OCI-LY7 (cell line): Measurements from ENCODE around the gene PLEKHM3. TPM values are rescaled to one million over a fixed set of nuclear protein-coding genes. Genes with fewer than 3 reads are reported as not detected.

Source experiments
- BruUV-seq: library from RNA; stranded (reverse); fragments of 400-500 nt; replicated peaks from 2 replicates; lab custom pipeline; 2021; lab: Mats Ljungman, UMichigan
- CTCF ChIA-PET: fragments of 300-600 bp; sonication (Branson Sonifier 250); formaldehyde crosslinking; loops from one replicate; lab custom pipeline; 2022; ENCODE audit warnings: antibody characterized with exemption; ENCODE audit not compliant: unreplicated experiment; lab: Charles Lee
- POLR2A ChIA-PET: fragments of 300-600 bp; sonication (Branson Sonifier 250); formaldehyde crosslinking; loops from one replicate; lab custom pipeline; 2022; ENCODE audit warnings: antibody characterized with exemption; lab: Charles Lee
- DNase-seq: peaks from one replicate; pipeline ENCODE4 v3.0.0-alpha.2; 2015; ENCODE audit warnings: low spot score
- H2AFZ ChIP-seq: fragments of 200-600 bp; sonication (generic), shearing (Covaris generic); 2 replicates; pipeline ENCODE4 v1.6.1; 2014; ENCODE audit warnings: mild to moderate bottlenecking, antibody characterized with exemption, low read length, moderate library complexity
- H3K27ac ChIP-seq: fragments of 200-600 bp; sonication (generic); 2 replicates; pipeline ENCODE4 v1.5.1; 2014; ENCODE audit warnings: mixed run types, low read depth, mild to moderate bottlenecking, moderate library complexity, low read length, inconsistent platforms; ENCODE audit not compliant: poor library complexity, severe bottlenecking
- H3K36me3 ChIP-seq: fragments of 200-600 bp; sonication (generic); 2 replicates; pipeline ENCODE4 v1.6.1; 2014; ENCODE audit warnings: mild to moderate bottlenecking, antibody characterized with exemption, low read length, moderate library complexity, mixed read lengths; ENCODE audit not compliant: insufficient read depth
- H3K4me1 ChIP-seq: fragments of 200-600 bp; sonication (generic); 2 replicates; pipeline ENCODE4 v1.5.1; 2014; ENCODE audit warnings: mild to moderate bottlenecking, low read length; ENCODE audit not compliant: insufficient read depth, poor library complexity, severe bottlenecking
- H3K4me2 ChIP-seq: fragments of 200-600 bp; sonication (generic); 2 replicates; pipeline ENCODE4 v1.6.1; 2014; ENCODE audit warnings: mild to moderate bottlenecking, low read length
- H3K4me3 ChIP-seq: fragments of 200-600 bp; sonication (generic); 2 replicates; pipeline ENCODE4 v1.5.1; 2014; ENCODE audit warnings: mild to moderate bottlenecking, low read depth, low read length; ENCODE audit not compliant: poor library complexity, severe bottlenecking
- H3K79me2 ChIP-seq: fragments of 200-600 bp; sonication (generic); 2 replicates; pipeline ENCODE4 v1.6.1; 2016; ENCODE audit warnings: low read depth, mild to moderate bottlenecking, low read length, moderate library complexity, mixed read lengths; ENCODE audit not compliant: insufficient read depth
- H3K9me2 ChIP-seq: fragments of 200-600 bp; sonication (generic); 2 replicates; pipeline ENCODE4 v1.6.1; 2016; ENCODE audit warnings: mild to moderate bottlenecking, low read length, mixed read lengths; ENCODE audit not compliant: insufficient read depth
- H3K9me3 ChIP-seq: fragments of 200-600 bp; sonication (generic); 2 replicates; pipeline ENCODE4 v1.6.1; 2014; ENCODE audit warnings: mild to moderate bottlenecking, mixed run types, low read length, mixed read lengths
- H4K20me1 ChIP-seq: fragments of 200-600 bp; sonication (generic); 2 replicates; pipeline ENCODE4 v1.6.1; 2014; ENCODE audit warnings: mild to moderate bottlenecking, antibody characterized with exemption, low read length, moderate library complexity, mixed read lengths; ENCODE audit not compliant: insufficient read depth
- CTCF ChIP-seq: fragments of 200-600 bp; sonication (generic); conservative IDR thresholded peaks from 2 replicates; pipeline ENCODE4 v1.5.1; 2014; ENCODE audit warnings: mild to moderate bottlenecking, antibody characterized with exemption, low read length, moderate library complexity, mixed read lengths
- EZH2phosphoT487 ChIP-seq: fragments of 200-600 bp; sonication (generic); IDR thresholded peaks from 2 replicates; pipeline ENCODE4 v1.6.1; 2018; ENCODE audit warnings: low read depth, borderline replicate concordance, mild to moderate bottlenecking, mixed run types, antibody characterized with exemption, low read length, moderate library complexity, mixed read lengths
- intact Hi-C: fragments of 100-400 bp; cut with micrococcal nuclease; formaldehyde crosslinking; loops from one replicate; pipeline ENCODE4 v1.10.0; 2022; ENCODE audit not compliant: unreplicated experiment
- total RNA-seq, 2 experiments: library from RNA; depleted of rRNA in 1 of 2; stranded (reverse); fragments of >200 nt in 1 of 2; shearing (Covaris generic) in 1 of 2; gene quantifications; 2 replicates each; pipeline ENCODE4 v1.2.3, GENCODE V29; 2014 to 2022

Gene PLEKHM3
- total RNA-seq, 2 experiments from 2014 or later = 3.7 to 6.3 TPM

GRCh38 chr2:208037564-208038487 is 12.5 kb upstream of the PLEKHM3 start:
- CTCF ChIA-PET = no interaction called here
- DNase-seq = no peak
- Histone ChIP-seq H3K79me2 (no peaks in the 10 kb centered on the region), H3K36me3 (no peaks in the 10 kb centered on the region), H3K9me2 (no peaks in the 10 kb centered on the region), H3K27ac (no peak overlapping the region), H3K4me3 (no peak overlapping the region), H2AFZ (no peak overlapping the region), H3K4me2 (no peak overlapping the region), H4K20me1 (no peaks in the 10 kb centered on the region), H3K4me1 (no peaks in the 10 kb centered on the region), H3K9me3 (no peaks in the 10 kb centered on the region)
- no TSS peak for BruUV-seq
- POLR2A ChIA-PET = interaction anchor here (1.0 kb wide), 1 partner anchor 13 kb away, joined by 3 read pairs; no protein-coding TSS in a partner anchor
- intact Hi-C loops = no loop called here
- TF ChIP-seq EZH2phosphoT487 (no peak), CTCF (no peak)

GRCh38 chr2:208036357-208036756 is 11.0 kb upstream of the PLEKHM3 start:
- no TSS peak for BruUV-seq
- ChIA-PET CTCF (no interaction called here), POLR2A (no interaction called here)

More at GRCh38 chr2:208036357-208036756, 11.0 kb upstream of the PLEKHM3 start:
- H2AFZ ChIP-seq = no peak overlapping the region
- no peaks in the 10 kb centered on the region for H3K79me2 ChIP-seq
- no peak for TF ChIP-seq CTCF
- no peaks in the 10 kb centered on the region for H4K20me1 ChIP-seq
- no peak overlapping the region for H3K27ac ChIP-seq
- no peaks in the 10 kb centered on the region for H3K9me2 ChIP-seq
- intact Hi-C loops = no loop called here
- H3K9me3 ChIP-seq = no peaks in the 10 kb centered on the region
- no peak overlapping the region for H3K4me2 ChIP-seq
- no peak for DNase-seq
- no peaks in the 10 kb centered on the region for H3K4me1 ChIP-seq
- no peaks in the 10 kb centered on the region for H3K36me3 ChIP-seq
- H3K4me3 ChIP-seq = no peak overlapping the region
